H1 (cell line): ENCODE results near the gene GBP5. TPM values are rescaled to one million over a fixed set of nuclear protein-coding genes. Genes with fewer than 3 reads are reported as not detected.

Experiments used
- CHD7 ChIP-seq: fragments of 300-600 bp; sonication (generic); IDR thresholded peaks from 2 replicates; pipeline ENCODE4 v1.7.1; 2012; ENCODE audit warnings: low read length, moderate library complexity, mild to moderate bottlenecking, inconsistent platforms; ENCODE audit not compliant: insufficient replicate concordance
- CREB1 ChIP-seq: IDR thresholded peaks from 2 replicates; pipeline ENCODE4 v1.6.1; 2012; ENCODE audit warnings: inconsistent platforms
- E2F6 ChIP-seq: IDR thresholded peaks from 2 replicates; pipeline ENCODE4 v1.6.1; 2012; ENCODE audit warnings: inconsistent platforms
- EP300 ChIP-seq, 2 experiments: IDR thresholded peaks; 1 replicate in 1 of 2; 2 replicates in 1 of 2; pipeline ENCODE4 v1.6.1; 2011 to 2012; ENCODE audit warnings: low read depth in 2 of 2, low read length in 2 of 2, mild to moderate bottlenecking in 2 of 2, borderline replicate concordance in 1 of 2, inconsistent platforms in 1 of 2, moderate library complexity in 1 of 2
- HDAC6 ChIP-seq: IDR thresholded peaks from one replicate; pipeline ENCODE4 v1.7.1; 2012; ENCODE audit warnings: low read depth, mild to moderate bottlenecking, inconsistent platforms, low read length, moderate library complexity
- POU5F1 ChIP-seq: IDR thresholded peaks from 2 replicates; pipeline ENCODE4 v1.6.1; 2011; ENCODE audit warnings: low read depth, mild to moderate bottlenecking, low read length, moderate library complexity
- SP1 ChIP-seq: IDR thresholded peaks from 2 replicates; pipeline ENCODE4 v1.6.1; 2011; ENCODE audit warnings: low read depth, low read length
- ZNF274 ChIP-seq: IDR thresholded peaks from 2 replicates; pipeline ENCODE4 v1.7.0; 2012; ENCODE audit warnings: low read length, borderline replicate concordance; ENCODE audit errors: extremely low read depth
- polyA plus RNA-seq, 7 experiments: library from polyadenylated mRNA; depleted of rRNA in 3 of 7; stranded (reverse) in 5 of 7; unstranded in 2 of 7; fragments of >200 nt in 5 of 7; fragments of 200-250 nt in 2 of 7; gene quantifications; 1 replicate in 5 of 7; 2 replicates in 1 of 7; 4 replicates in 1 of 7; pipeline versions ENCODE4 v1.2.1 to v1.2.3, GENCODE V29; 2011 to 2013; ENCODE audit warnings: missing spikeins in 2 of 7, mixed read lengths in 2 of 7
- total RNA-seq: library from RNA; stranded (reverse); fragmentation: NEBNext Ultra II Directional; extraction: Animal tissue kit (Norgen Biotek cat#: 25700); gene quantifications from 2 replicates; pipeline ENCODE4 v1.2.1, GENCODE V29; 2021

Gene GBP5
- total and polyA plus RNA-seq, 2 of the 8 experiments (the other 6 are each of a cell fraction or from before 2014, with no cell fraction given), result not detected

GRCh38 chr1:89270423-89270822 is 2.2 kb downstream of the GBP5 start (continued):
- TF ChIP-seq CHD7 (no peak), ZNF274 (no peak), SP1 (no peak), CREB1 (no peak), POU5F1 (no peak), EP300 (IDR thresholded peaks at IDR 0.05; ENCODE audit: borderline replicate concordance in 1 of 2, low read depth in 2 of 2, low read length in 2 of 2) (no peak), HDAC6 (no peak), E2F6 (no peak)
